ENCODE results near the gene ARHGAP1. TPM values are rescaled to one million over a fixed set of nuclear protein-coding genes. Genes with fewer than 3 reads are reported as not detected.

Gene ARHGAP1
- total and polyA plus RNA-seq, 2 donors (not counting 3 experiments of a cell fraction or from before 2014, with no cell fraction given): 30.9 to 58.2 TPM

- DNase-seq (ENCODE audit: low read depth, low spot score): no peak
- no peaks in the 10 kb centered on the region for H3K4me1 ChIP-seq (ENCODE audit: control insufficient read depth, extremely low read depth, insufficient read depth, low read length)
- no peak overlapping the region for H3K4me2 ChIP-seq (ENCODE audit: insufficient read depth, low read length)
- H3K4me3 ChIP-seq (replicated peaks in 1 of 3; ENCODE audit: insufficient read depth in 1 of 3, low read depth in 1 of 3, low read length in 3 of 3): no peak overlapping the region
- H4K20me1 ChIP-seq (replicated peaks; ENCODE audit: control insufficient read depth, extremely low read depth, insufficient read depth, low read length): no peaks in the 10 kb centered on the region
- no peak overlapping the region for H3K27ac ChIP-seq (ENCODE audit: insufficient read depth, low read depth, low read length)
- no peak for FAIRE-seq
- H3K9me1 ChIP-seq (replicated peaks; ENCODE audit: control insufficient read depth, extremely low read depth, insufficient read depth, low read length): no peaks in the 10 kb centered on the region
- dilution Hi-C loops (cut with MboI; ENCODE audit: extremely low pct_ligation_motif_present, low sequenced_read_pairs) (no loop called here), intact Hi-C loops (cut with micrococcal nuclease) (no loop called here)
- ChIA-PET CTCF (no interaction called here), POLR2A (interaction anchor here (0.7 kb wide), 1 partner anchor 1241 kb away, joined by 3 read pairs; no protein-coding TSS in a partner anchor)
- no peak overlapping the region for H3K9ac ChIP-seq (replicated peaks; ENCODE audit: extremely low read depth, insufficient read depth, low read length)
- H3K27me3 ChIP-seq (ENCODE audit: control insufficient read depth in 2 of 2, insufficient read depth in 2 of 2, low read length in 2 of 2): no peaks in the 10 kb centered on the region
- H3K36me3 ChIP-seq (ENCODE audit: control insufficient read depth in 2 of 2, extremely low read depth in 1 of 2, insufficient read depth in 2 of 2, low read length in 2 of 2): peaks cover 4 to 26% of the 10 kb centered on the region in 2 experiments
- no TSS peak for BruUV-seq (replicated peaks)
- no peaks in the 10 kb centered on the region for H3K9me3 ChIP-seq (replicated peaks; ENCODE audit: control insufficient read depth, insufficient read depth, low read length)
- no peak overlapping the region for H2AFZ ChIP-seq (ENCODE audit: low read depth, low read length)
- H3K79me2 ChIP-seq (ENCODE audit: control insufficient read depth, insufficient read depth, low read length): peaks cover 6% of the 10 kb centered on the region
- no peak for TF ChIP-seq CTCF (IDR thresholded peaks at IDR 0.05; ENCODE audit: extremely low read depth in 1 of 2, insufficient read depth in 1 of 2, low read depth in 1 of 2, low read length in 2 of 2)
- no peak for TF ChIP-seq MAX (IDR thresholded peaks at IDR 0.05; ENCODE audit: insufficient read depth, insufficient read length)
- TF ChIP-seq FOS (IDR thresholded peaks at IDR 0.05; ENCODE audit: borderline replicate concordance, insufficient read depth, low read length): no peak
- no peak for TF ChIP-seq JUN (IDR thresholded peaks at IDR 0.05; ENCODE audit: borderline replicate concordance, insufficient read depth, insufficient read length, low read depth)
- no peak for TF ChIP-seq GATA2 (IDR thresholded peaks at IDR 0.05; ENCODE audit: insufficient read depth, insufficient read length, low read depth, low read length)
- TF ChIP-seq MYC (IDR thresholded peaks at IDR 0.05; ENCODE audit: low read depth, low read length): no peak
- TF ChIP-seq POLR2A (IDR thresholded peaks at IDR 0.05; ENCODE audit: low read depth, low read length): no peak
- TF ChIP-seq EZH2 (IDR thresholded peaks at IDR 0.05; ENCODE audit: borderline replicate concordance, low read depth, low read length, severe bottlenecking): no peak
- TF ChIP-seq POLR2AphosphoS5 (IDR thresholded peaks at IDR 0.05; ENCODE audit: insufficient read depth, low read depth, low read length): no peak
Observed at GRCh38 chr11:46693597-46694012, 6.8 kb downstream of the ARHGAP1 start.
